GM10266 (cell line): ENCODE results near the gene NRP2.

Source experiments
- DNase-seq: peaks from one replicate; pipeline ENCODE4 v3.0.0; 2012; ENCODE audit errors: extremely low spot score
- TF ChIP-seq, protein P1 (sequence below): IDR thresholded peaks from 2 replicates; pipeline ENCODE4 v1.5.1; 2012; ENCODE audit warnings: mild to moderate bottlenecking, low read depth; ENCODE audit not compliant: control insufficient read depth, insufficient read depth; ENCODE audit errors: missing control alignments

The NRP2 gene

DNA sequence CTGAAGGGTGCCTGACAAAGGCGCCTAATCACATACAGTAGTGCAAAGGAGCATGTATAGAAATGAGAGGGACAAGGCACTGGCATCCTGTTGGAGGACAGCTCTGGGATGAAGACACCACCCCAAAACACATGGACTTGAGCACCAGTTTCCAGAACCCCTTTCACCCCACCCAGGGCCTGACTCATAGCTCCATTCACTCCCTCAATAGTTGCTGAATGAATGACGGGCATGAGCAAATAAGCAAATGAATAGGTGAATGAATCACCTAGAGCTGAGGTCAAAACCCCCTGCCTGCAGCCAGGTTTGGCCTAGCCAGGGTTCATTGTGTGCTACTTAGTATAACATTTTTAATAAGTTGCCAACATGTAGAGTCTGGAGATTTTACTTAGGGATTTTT lies 66.3 kb downstream of the NRP2 start:
- no peak for DNase-seq
- TF ChIP-seq, protein P1, sequence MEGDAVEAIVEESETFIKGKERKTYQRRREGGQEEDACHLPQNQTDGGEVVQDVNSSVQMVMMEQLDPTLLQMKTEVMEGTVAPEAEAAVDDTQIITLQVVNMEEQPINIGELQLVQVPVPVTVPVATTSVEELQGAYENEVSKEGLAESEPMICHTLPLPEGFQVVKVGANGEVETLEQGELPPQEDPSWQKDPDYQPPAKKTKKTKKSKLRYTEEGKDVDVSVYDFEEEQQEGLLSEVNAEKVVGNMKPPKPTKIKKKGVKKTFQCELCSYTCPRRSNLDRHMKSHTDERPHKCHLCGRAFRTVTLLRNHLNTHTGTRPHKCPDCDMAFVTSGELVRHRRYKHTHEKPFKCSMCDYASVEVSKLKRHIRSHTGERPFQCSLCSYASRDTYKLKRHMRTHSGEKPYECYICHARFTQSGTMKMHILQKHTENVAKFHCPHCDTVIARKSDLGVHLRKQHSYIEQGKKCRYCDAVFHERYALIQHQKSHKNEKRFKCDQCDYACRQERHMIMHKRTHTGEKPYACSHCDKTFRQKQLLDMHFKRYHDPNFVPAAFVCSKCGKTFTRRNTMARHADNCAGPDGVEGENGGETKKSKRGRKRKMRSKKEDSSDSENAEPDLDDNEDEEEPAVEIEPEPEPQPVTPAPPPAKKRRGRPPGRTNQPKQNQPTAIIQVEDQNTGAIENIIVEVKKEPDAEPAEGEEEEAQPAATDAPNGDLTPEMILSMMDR, result no peak

GRCh38 chr2:205749078-205749477 lies 66.8 kb downstream of the NRP2 start:
- TF ChIP-seq, protein P1, result no peak
- no peak for DNase-seq

DNA sequence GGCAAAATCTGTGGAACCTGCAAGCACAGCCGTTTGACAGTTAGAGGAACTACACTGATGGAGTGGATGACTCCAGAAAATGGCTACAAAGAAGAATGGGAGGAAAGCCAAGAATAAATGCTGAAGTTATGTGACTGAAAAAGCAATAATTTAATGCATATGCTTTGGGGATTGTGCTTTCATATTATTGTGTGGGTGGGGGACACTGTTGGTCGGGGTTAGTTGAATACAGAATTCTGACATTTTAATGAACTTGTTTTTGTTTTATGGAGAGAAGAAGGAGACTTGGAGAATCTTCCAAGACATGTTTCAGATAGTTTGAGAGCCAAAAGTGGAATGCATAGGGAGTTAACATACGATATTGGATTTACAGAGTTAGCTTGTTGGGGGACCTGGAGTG lies 68.5 kb downstream of the NRP2 start:
- TF ChIP-seq, protein P1, result no peak
- DNase-seq, result no peak

GRCh38 chr2:205751569-205752031 lies 69.3 kb downstream of the NRP2 start:
- TF ChIP-seq, protein P1, result no peak
- DNase-seq, result no peak

GRCh38 chr2:205752296-205752820 lies 70.1 kb downstream of the NRP2 start:
- TF ChIP-seq, protein P1, result no peak
- no peak for DNase-seq

DNA sequence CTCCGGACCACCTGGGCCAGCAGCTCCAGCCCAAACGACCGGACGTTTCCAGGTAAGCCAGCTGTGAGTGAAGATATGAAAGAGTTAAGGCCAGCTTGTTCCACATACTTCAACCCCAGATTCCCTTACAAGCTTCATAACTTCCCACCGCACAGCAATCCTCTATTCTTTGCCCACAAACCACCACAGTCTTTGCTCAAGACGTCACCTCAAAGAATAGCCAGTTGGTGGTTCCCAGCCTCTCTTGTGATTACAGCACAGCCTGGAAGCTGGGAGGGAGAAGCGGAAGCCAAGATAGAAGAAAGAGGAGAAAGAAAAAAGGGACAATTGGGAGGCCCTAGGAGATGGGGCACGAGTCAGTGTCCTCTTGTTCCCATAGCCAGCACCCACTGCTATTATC lies 70.6 kb downstream of the NRP2 start:
- TF ChIP-seq, protein P1, result no peak
- no peak for DNase-seq

GRCh38 chr2:205754285-205754923 lies 72.1 kb downstream of the NRP2 start:
- TF ChIP-seq, protein P1, result no peak
- no peak for DNase-seq
